SKM-1 treated with dmso at 0.1 percent for 144 hours (cell line): ENCODE measurements around the gene LRRC61.
"Not testable (repeated sequence)": the region's sequence is repeated elsewhere in the genome, so short reads cannot be mapped to it uniquely, and the experiment has no call there.

Experiments
- DNase-seq: peaks from one replicate; lab custom pipeline; 2025; ENCODE audit not compliant: unreplicated experiment; lab: John Stamatoyannopoulos, UW

The LRRC61 gene

GRCh38 chr7:150381096-150381495, 57.9 kb downstream of the LRRC61 start:
- no peak for DNase-seq

GRCh38 chr7:150381785-150382122, 58.6 kb downstream of the LRRC61 start:
- no peak for DNase-seq

- no peak for DNase-seq
Observed at GRCh38 chr7:150382123-150382843, 59.1 kb downstream of the LRRC61 start.

- DNase-seq, result no peak
Observed at GRCh38 chr7:150382844-150383225, 59.7 kb downstream of the LRRC61 start.

DNA sequence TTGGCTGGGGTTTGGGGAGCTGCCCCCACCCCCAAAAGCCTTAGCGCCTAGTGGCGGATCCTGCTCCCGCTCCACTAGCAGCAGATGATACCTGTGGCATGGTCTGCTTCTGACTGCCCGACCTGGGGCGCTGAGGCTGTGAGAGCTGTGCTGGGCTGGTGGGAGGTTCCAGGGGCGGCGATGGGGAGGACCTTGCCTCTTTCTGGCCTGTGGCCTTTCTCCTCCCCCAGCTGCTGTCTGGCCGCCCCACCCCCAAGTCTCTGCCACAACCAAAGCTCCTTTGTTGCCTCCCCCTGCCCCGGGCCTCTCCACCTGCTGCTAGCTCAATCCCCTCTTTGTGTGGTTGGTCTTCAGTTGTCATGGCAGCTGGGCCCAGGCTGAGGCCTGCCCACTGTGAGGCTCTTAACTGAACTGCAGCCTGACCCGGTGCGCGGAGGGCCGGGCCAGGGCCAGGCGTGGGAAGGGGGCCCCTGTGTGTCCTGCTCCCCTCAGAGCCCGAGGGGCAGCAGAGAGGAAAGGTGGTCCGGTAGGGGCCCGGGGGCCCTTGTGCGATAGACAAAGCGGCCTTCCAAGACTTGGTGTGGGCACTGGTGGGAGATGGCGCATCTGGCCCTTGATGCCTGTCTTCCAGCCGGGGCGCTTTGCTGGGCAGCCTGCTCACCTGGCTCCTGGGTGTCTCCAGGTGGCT, 60.7 kb downstream of the LRRC61 start:
- no peak for DNase-seq

- peak; percentile 23 for DNase-seq
Observed at GRCh38 chr7:150384406-150385301, 61.5 kb downstream of the LRRC61 start.

GRCh38 chr7:150385302-150385723, 62.2 kb downstream of the LRRC61 start:
- DNase-seq, result no peak

DNA sequence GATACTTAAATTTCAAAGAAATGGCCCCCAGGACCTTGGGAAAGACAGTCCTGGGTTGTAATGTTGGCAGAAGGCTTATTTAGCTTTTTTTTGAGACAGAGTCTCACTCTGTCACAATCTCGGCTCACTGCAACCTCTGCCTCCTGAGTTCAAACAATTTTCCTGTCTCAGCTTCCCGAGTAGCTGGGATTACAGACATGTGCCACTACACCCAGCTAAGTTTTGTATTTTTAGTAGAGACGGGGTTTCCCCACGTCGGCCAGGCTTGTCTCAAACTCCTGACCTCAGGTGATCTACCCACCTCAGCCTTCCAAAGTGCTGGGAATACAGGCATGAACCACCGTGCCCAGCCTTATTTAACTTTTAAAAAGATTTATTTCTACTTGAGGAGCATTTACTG, 62.7 kb downstream of the LRRC61 start:
- not testable (repeated sequence) for DNase-seq
